Stomach smooth muscle (tissue), 2 donors: ENCODE data around the gene ATRAID.
"Not testable (repeated sequence)": the region's sequence is repeated elsewhere in the genome, so short reads cannot be mapped to it uniquely, and the experiment has no call there.

Source experiments
- H3K27ac ChIP-seq: one replicate; pipeline ENCODE4 v1.7.0; 2013; ENCODE audit warnings: mild to moderate bottlenecking, low read length, inconsistent platforms
- H3K27me3 ChIP-seq, 2 donors: one replicate each; pipeline ENCODE4 v1.7.0; 2013; ENCODE audit warnings: low read length in 2 of 2; ENCODE audit not compliant: insufficient read depth in 2 of 2, control insufficient read depth in 1 of 2
- H3K36me3 ChIP-seq, 2 donors: one replicate each; pipeline ENCODE4 v1.7.0; 2013; ENCODE audit warnings: low read length in 2 of 2; ENCODE audit not compliant: control insufficient read depth in 2 of 2, insufficient read depth in 2 of 2
- H3K4me1 ChIP-seq: one replicate; pipeline ENCODE4 v1.7.0; 2013; ENCODE audit warnings: low read length; ENCODE audit not compliant: control insufficient read depth, insufficient read depth
- H3K4me3 ChIP-seq, 2 donors: one replicate each; pipeline ENCODE4 v1.7.0; 2013; ENCODE audit warnings: low read length in 2 of 2
- H3K9ac ChIP-seq, 2 donors: one replicate each; pipeline ENCODE4 v1.7.0; 2013; ENCODE audit warnings: low read length in 2 of 2, mild to moderate bottlenecking in 1 of 2
- H3K9me3 ChIP-seq, 2 donors: one replicate each; pipeline ENCODE4 v1.7.0; 2013; ENCODE audit warnings: low read length in 2 of 2; ENCODE audit not compliant: control insufficient read depth in 2 of 2
- donor health status: healthy.
- donor health status: Pancreatic carcinoma.

ATRAID gene, protein sequence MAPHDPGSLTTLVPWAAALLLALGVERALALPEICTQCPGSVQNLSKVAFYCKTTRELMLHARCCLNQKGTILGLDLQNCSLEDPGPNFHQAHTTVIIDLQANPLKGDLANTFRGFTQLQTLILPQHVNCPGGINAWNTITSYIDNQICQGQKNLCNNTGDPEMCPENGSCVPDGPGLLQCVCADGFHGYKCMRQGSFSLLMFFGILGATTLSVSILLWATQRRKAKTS

GRCh38 chr2:27211943-27212625 is at the start of gene ATRAID, which contains the start of gene SLC5A6:
TSS of gene ATRAID (plus strand) at chr2:27212041. CDS start at chr2:27212369, 328 bp downstream.
TSS of gene SLC5A6 (minus strand) at chr2:27212268. CDS start at chr2:27207650, 4,618 bp downstream.
- peak within 1 kb of the TSS; percentile 96 for H3K27ac ChIP-seq
- H3K9me3 ChIP-seq: no peaks in the 10 kb centered on the region
- peak within 1 kb of the TSS; percentile 93 to 98 for H3K4me3 ChIP-seq
- H3K36me3 ChIP-seq: peaks cover 5 to 8% of the 10 kb centered on the region in 2 donors
- peak within 1 kb of the TSS; percentile 98 to 99 for H3K9ac ChIP-seq
- peaks cover 22% of the 10 kb centered on the region for H3K4me1 ChIP-seq
- no peaks in the 10 kb centered on the region for H3K27me3 ChIP-seq

DNA sequence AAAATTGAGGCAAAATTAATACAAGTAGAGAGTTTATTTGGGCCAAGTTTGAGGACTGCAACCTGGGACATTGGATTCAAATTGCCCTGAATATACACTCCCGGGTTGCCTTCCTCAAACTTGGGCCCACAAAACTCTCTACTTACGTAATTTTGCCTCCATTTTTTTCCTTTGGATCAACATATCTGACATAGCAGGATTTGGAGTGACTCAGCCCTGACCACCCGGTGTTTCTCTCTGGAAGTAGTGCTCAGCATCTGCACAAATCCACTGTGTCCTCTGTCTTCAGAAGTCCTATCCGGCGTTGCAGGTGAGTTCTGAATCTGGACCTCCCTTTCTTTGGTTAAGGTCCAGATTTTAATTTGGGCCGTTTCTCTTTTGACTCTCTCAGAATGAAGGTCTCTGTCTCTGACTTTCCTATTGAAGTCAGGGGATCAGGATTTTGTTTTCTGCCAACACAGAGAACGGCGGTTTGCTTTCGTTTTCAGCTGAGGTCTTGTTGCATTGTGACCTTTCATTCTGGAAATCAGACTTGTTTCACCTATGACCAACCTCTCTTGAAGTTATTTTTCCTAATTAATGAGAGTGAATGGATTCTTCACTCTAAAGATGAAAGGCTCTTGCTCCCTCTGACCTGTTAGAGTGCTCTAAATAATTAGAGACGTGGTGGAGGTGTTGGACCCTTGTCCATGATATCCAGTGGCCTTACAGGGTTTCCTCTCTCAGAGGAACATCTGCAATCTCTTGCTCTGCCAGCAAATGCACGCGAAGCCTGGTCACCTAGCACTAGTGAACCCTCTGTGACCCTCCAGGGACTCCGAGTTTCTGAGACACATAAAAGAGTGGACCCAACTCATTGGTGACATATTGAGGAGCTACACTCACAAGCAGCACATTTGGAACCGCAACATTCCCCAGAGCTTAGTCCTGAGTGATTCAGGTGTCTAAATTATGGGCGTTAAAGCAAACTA is 49.4 kb upstream of the ATRAID start:
- Histone ChIP-seq H3K36me3 (no peaks in the 10 kb centered on the region), H3K9ac (no peak overlapping the region), H3K4me3 (no peak overlapping the region), H3K9me3 (no peaks in the 10 kb centered on the region), H3K4me1 (no peaks in the 10 kb centered on the region), H3K27me3 (peaks cover 0 to 3% of the 10 kb centered on the region in 2 donors), H3K27ac (no peak overlapping the region)

DNA sequence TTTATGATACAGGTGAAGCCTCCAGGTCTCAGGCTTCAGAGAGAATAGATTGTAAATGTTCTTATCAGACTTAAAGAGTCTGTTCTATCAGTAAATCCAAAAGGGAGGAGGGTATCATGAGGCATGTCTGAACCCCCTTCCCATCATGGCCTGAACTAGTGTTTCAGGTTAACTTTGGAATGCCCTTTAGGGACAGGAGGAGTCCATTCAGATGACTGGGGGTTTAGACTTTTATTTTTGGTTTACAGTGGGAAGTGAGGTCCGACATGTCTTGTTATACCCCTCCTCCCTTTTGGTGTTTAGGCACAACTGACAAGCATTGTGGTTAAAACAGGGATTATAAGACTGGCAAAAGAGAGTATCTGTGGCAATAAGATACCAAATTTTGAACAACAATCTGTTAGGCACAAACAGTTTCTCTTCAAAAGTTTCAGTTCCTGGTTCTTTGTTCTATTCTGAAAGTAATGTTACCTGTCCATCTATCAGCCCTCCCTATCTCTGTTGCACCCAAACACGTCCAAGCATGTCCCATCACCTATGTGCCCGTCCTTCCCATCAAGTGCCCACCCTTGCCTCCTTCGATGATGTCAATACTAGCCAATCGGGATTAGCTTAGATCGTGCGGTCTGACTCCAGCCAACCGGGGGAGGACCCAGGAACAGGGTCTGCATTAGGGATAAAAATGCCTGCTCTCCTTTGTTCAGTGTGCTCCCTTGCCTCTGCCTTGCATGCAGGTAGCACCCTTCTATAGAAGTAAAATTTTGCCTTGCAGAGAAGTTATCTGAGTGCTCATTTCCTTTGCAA is 46.7 kb upstream of the ATRAID start:
- Histone ChIP-seq H3K9me3 (no peaks in the 10 kb centered on the region), H3K9ac (no peak overlapping the region), H3K27ac (no peak overlapping the region), H3K27me3 (peaks cover 3 to 4% of the 10 kb centered on the region in 2 donors), H3K4me3 (no peak overlapping the region), H3K36me3 (no peaks in the 10 kb centered on the region), H3K4me1 (no peaks in the 10 kb centered on the region)

DNA sequence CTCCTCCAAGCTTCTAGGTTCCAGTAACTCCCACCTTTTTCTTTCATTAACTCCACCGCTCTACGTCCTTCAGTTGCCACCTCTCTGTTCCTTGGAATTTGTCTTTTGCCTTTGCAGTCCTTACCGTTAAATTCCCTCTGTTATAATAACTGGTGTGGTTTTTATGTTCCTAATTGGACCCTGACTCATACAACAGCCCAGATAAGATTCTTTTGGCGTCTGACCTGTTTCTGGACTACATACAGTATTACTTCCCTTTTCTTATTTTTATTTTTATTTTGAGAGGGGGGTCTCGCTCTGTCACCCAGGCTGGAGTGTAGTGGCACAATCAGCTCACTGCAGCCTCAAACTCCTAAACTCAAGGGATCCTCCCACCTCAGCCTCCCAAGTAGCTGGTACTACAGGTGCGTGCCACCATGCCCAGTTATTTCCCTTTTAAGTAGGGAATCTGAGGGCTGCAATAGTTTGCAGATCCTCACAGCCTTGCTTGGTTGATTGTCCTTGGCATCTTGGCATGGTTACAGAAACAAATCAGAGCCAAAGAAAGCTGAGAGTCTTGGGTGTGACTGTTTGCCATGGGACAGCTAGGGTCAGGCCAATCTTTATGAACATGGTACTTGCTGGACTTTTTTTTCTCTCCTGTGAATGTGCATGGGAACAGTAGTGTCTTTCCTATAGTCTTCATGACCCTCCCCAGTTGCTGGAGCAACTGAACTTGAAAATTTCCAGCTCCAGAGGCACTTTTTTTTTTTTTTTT is 41.1 kb upstream of the ATRAID start:
- Histone ChIP-seq H3K4me3 (no peak overlapping the region), H3K4me1 (no peaks in the 10 kb centered on the region), H3K36me3 (no peaks in the 10 kb centered on the region), H3K9ac (no peak overlapping the region), H3K27me3 (peaks cover 3 to 4% of the 10 kb centered on the region in 2 donors), H3K27ac (no peak overlapping the region), H3K9me3 (no peaks in the 10 kb centered on the region)

- H3K4me3 ChIP-seq: no peak overlapping the region
- H3K4me1 ChIP-seq: no peaks in the 10 kb centered on the region
- no peak overlapping the region for H3K27ac ChIP-seq
- no peaks in the 10 kb centered on the region for H3K36me3 ChIP-seq
- no peaks in the 10 kb centered on the region for H3K9me3 ChIP-seq
- H3K9ac ChIP-seq: no peak overlapping the region
- H3K27me3 ChIP-seq: peaks cover 3 to 4% of the 10 kb centered on the region in 2 donors
Observed at GRCh38 chr2:27171351-27171848, 40.4 kb upstream of the ATRAID start.

DNA sequence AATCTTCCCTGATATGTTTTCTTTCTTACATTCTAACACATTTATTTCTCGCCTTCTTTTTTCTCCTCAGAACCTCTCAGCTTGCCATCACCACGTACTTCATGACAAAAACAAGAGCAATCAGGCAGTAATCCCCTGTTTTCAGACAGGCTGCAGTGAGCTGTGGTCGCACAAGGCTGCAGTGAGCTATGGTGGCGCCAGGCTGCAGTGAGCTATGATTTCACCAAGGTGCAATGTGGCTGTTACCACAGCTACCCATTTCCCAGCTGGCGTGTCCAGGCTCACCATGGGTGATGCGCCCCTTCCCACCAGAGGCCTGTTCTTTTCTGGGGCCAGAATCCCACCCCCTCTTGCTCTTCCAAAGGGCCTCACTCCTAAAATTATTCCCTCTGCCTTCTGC is 37.2 kb upstream of the ATRAID start:
- H3K9ac ChIP-seq: no peak overlapping the region
- H3K27ac ChIP-seq: no peak overlapping the region
- H3K4me3 ChIP-seq: no peak overlapping the region
- no peaks in the 10 kb centered on the region for H3K4me1 ChIP-seq
- H3K27me3 ChIP-seq: peaks cover 7 to 8% of the 10 kb centered on the region in 2 donors
- no peaks in the 10 kb centered on the region for H3K36me3 ChIP-seq
- H3K9me3 ChIP-seq: no peaks in the 10 kb centered on the region

GRCh38 chr2:27175330-27175729 is 36.5 kb upstream of the ATRAID start:
- H3K9me3 ChIP-seq: no peaks in the 10 kb centered on the region
- no peaks in the 10 kb centered on the region for H3K4me1 ChIP-seq

DNA sequence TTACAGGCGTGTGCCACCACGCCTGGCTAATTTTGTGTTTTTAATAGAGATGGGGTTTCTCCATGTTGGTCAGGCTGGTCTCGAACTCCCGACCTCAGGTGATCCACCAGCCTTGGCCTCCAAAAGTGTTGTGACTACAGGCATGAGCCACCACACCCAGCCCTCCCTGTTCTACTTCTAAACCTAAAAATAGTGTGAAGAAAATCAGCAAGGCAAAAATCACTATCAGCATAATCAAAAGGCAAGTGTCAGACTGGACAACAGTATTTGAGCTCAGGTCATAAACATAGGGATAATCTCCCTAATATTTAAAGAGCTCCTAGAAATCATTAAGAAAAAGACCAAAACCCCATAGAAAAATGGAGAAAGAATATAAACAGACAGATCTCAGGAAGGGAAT is 36.1 kb upstream of the ATRAID start:
- H3K4me3 ChIP-seq, H3K27ac ChIP-seq, H3K27me3 ChIP-seq, H3K4me1 ChIP-seq, H3K36me3 ChIP-seq, H3K9ac ChIP-seq, H3K9me3 ChIP-seq: not testable (repeated sequence)

More at GRCh38 chr2:27175330-27175729, 36.5 kb upstream of the ATRAID start:
- H3K27me3 ChIP-seq: peaks cover 6 to 8% of the 10 kb centered on the region in 2 donors
- no peak overlapping the region for H3K4me3 ChIP-seq
- no peak overlapping the region for H3K9ac ChIP-seq
- H3K27ac ChIP-seq: no peak overlapping the region
- no peaks in the 10 kb centered on the region for H3K36me3 ChIP-seq

DNA sequence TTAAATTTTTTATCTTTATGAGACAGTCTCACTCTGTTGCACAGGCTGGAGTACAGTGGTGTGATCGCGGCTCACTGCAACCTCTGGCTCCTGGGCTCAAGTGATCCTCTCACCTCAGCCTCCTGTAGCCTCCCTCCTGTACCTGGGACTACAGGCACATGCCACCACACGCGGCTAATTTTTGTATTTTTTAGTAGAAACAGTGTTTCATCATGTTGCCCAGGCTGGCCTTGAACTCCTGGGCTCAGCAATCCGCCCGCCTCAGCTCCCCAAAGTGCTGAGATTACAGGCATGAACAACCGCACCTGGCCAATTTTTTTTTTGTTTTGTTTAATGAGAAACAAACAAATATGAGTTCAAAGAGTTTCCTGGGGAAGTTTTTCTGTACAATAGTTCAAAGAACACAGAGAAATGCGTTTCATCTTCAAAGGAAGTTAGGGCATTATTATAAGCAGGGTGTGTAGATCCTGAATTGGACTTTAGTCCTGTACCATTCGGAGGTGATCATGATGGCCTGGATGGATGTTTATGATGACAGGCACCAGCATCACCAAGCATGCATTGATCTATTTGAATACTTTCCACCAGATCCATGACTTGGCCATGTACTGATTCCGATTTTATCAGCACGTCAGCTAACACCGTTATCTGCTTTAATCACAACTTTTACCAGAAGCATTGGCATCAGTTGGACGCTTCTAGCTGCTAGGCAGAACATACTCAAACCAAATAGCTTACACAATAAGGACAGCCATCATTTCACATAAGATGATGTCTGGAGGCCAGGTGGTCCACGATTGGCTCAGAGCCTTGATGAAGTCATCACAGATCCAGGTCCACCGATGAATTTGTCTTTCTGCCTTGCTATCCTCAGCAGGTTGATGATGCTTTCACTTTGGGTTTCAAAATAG is 34.1 kb upstream of the ATRAID start:
- no peak overlapping the region for H3K9ac ChIP-seq
- no peaks in the 10 kb centered on the region for H3K36me3 ChIP-seq
- H3K27ac ChIP-seq: no peak overlapping the region
- peaks cover 6 to 8% of the 10 kb centered on the region in 2 donors for H3K27me3 ChIP-seq
- no peaks in the 10 kb centered on the region for H3K9me3 ChIP-seq
- no peaks in the 10 kb centered on the region for H3K4me1 ChIP-seq
- no peak overlapping the region for H3K4me3 ChIP-seq
